ENCODE data around the gene YOD1.

DNA sequence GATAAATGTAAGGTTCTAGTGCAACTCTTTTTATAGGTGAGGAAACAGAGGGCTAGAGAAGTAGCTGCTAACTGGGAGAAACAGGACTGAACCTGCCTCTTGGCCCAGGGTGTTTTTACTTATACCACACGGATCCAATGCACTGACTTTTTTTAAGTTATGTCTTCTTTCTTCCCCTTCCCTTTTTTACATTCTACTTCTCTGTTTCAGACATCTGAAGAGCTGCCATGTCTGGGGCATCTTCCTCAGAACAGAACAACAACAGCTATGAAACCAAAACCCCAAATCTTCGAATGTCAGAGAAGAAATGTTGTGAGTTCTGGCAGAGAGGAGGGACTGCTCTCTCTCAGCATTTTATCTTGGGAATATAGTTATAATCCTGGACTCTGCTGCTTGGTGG, 3.5 kb upstream of the YOD1 start:
- TF ChIP-seq, protein P1, sequence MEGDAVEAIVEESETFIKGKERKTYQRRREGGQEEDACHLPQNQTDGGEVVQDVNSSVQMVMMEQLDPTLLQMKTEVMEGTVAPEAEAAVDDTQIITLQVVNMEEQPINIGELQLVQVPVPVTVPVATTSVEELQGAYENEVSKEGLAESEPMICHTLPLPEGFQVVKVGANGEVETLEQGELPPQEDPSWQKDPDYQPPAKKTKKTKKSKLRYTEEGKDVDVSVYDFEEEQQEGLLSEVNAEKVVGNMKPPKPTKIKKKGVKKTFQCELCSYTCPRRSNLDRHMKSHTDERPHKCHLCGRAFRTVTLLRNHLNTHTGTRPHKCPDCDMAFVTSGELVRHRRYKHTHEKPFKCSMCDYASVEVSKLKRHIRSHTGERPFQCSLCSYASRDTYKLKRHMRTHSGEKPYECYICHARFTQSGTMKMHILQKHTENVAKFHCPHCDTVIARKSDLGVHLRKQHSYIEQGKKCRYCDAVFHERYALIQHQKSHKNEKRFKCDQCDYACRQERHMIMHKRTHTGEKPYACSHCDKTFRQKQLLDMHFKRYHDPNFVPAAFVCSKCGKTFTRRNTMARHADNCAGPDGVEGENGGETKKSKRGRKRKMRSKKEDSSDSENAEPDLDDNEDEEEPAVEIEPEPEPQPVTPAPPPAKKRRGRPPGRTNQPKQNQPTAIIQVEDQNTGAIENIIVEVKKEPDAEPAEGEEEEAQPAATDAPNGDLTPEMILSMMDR (IDR thresholded peaks at IDR 0.05; ENCODE audit: extremely low read depth in 1 of 2, insufficient read depth in 1 of 2, low read depth in 1 of 2, low read length in 2 of 2), result no peak
- no peak for TF ChIP-seq EZH2 (IDR thresholded peaks at IDR 0.05; ENCODE audit: borderline replicate concordance, low read depth, low read length, severe bottlenecking)
- TF ChIP-seq, protein P2, sequence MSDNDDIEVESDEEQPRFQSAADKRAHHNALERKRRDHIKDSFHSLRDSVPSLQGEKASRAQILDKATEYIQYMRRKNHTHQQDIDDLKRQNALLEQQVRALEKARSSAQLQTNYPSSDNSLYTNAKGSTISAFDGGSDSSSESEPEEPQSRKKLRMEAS (IDR thresholded peaks at IDR 0.05; ENCODE audit: insufficient read depth, insufficient read length), result no peak
